Uterus (tissue), 2 donors: ENCODE results near the gene SYS1.

Source experiments
- CTCF ChIP-seq, 4 experiments: fragments of 200-600 bp in 2 of 4; fragments of 450-650 bp in 2 of 4; sonication (generic) in 2 of 4; IDR thresholded peaks; one replicate each; pipeline ENCODE4 v1.5.1; 2016 to 2019; ENCODE audit warnings: antibody characterized with exemption in 4 of 4, mild to moderate bottlenecking in 2 of 4, moderate library complexity in 1 of 4
- POLR2A ChIP-seq, 2 donors: fragments of 450-650 bp; IDR thresholded peaks; one replicate each; pipeline ENCODE4 v1.6.1; 2016; ENCODE audit warnings: antibody characterized with exemption in 2 of 2, mild to moderate bottlenecking in 1 of 2, moderate library complexity in 1 of 2

DNA sequence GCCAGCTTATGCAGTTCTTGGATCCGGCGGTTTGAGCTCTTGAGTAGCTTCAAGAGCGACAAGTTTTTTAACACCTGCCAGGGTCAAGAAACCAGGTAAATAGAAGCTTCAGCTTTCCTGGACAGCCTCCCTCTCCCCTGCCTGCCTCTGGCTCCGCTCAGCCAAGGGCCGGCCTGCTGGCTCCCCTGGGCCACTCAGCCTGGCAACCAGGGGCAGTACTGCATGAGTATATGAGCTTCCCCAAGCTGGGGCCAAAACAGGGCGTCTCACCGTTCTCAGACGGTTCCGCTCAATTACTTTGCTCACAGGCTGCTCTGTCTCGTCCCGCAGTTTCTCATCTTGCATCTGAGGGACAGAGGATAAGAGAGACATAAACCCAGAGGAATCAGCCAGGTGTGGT is 14.3 kb downstream of the SYS1 start:
- TF ChIP-seq POLR2A (IDR thresholded peaks at IDR 0.05) = no peak
- TF ChIP-seq CTCF (IDR thresholded peaks at IDR 0.05) = no peak
